ENCODE results near the gene CLSTN1. TPM values are rescaled to one million over a fixed set of nuclear protein-coding genes. Genes with fewer than 3 reads are reported as not detected.

CLSTN1 gene
- total and polyA plus RNA-seq, 2 of the 8 experiments (the other 6 are each of a cell fraction or from before 2014, with no cell fraction given): 34.2 to 97.4 TPM

DNA sequence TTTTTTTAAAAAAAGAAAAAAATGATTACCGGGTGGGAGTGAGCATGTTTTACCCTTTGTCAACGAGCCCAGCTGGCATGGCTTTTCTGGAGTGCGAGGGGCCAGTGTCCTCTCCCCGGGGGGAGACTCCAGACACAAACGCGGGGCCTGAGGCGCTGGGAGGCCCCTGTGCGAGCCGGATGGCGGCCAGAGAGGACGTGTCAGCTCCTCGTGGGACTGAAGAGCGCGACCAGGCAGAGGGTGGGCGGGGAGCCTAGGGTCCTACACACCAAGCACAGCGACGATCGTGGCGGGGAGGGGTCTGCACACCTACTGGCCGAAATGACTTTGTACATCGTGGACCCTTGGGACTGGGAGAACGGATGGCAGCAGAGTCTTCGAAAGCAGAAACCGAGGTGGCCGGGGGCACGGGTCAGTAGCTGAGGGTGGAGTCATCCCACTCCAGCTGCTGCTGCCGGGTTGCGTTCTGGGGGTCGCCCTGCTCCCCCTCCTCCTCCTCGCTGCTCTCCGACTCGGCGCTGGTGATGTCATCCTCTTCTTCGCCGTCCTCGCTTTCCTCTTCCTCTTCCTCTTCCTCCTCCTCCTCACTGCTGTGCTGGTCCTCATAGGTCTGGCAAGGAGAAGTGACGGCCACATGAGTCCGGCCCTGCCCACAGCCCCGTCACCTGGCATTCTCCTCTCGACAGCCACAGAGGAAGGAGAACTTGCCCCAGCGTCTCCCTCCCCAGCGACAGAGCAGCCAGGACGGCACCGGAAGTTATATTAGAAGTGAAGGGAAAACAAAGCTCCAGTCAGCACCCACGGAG lies 93.5 kb downstream of the CLSTN1 start:
- WGBS, 2 experiments (ENCODE audit: extremely low coverage in 1 of 2, insufficient coverage in 1 of 2, insufficient read length in 1 of 2, insufficient replicate concordance in 2 of 2, low coverage in 1 of 2, low lambda C conversion rate in 2 of 2, missing lambda C conversion rate in 1 of 2): 96% methylated on average over 31 of the region's 45 CpGs; no CpG with 5 or more reads in 1 of the 2 experiments
- Histone ChIP-seq H4K91ac (replicated peaks; ENCODE audit: insufficient read length, low read length) (no peak overlapping the region), H3K79me1 (ENCODE audit: low read depth, low read length) (no peaks in the 10 kb centered on the region), H3K36me3 (ENCODE audit: control insufficient read depth in 2 of 4, insufficient read depth in 4 of 4, low read length in 3 of 4) (peaks cover 25 to 67% (median 50%) of the 10 kb centered on the region in 4 experiments), H3K14ac (ENCODE audit: insufficient read length) (no peak overlapping the region), H2BK5ac (ENCODE audit: low read depth, low read length) (no peak overlapping the region; the same call in 1 of the 2 replicates), H3K56ac (replicated peaks; ENCODE audit: insufficient read length, low read depth, low read length) (no peak overlapping the region), H2BK120ac (replicated peaks; ENCODE audit: low read depth, low read length) (no peak overlapping the region), H3K4me2 (ENCODE audit: insufficient read depth in 1 of 2, low read depth in 2 of 2, low read length in 2 of 2) (no peak overlapping the region), H3K4me3 (ENCODE audit: extremely low read depth in 1 of 4, insufficient read depth in 2 of 4, low read depth in 3 of 4, low read length in 4 of 4) (no peak overlapping the region), H4K20me1 (replicated peaks in 1 of 2; ENCODE audit: control insufficient read depth in 1 of 2, insufficient read depth in 2 of 2, low read length in 2 of 2) (peaks cover 0 to 9% of the 10 kb centered on the region in 2 experiments), H3K23me2 (ENCODE audit: low read depth, low read length) (no peaks in the 10 kb centered on the region), H3K27ac (ENCODE audit: low read depth, low read length) (no peak overlapping the region), H4K5ac (ENCODE audit: insufficient read length, low read depth, low read length) (no peak overlapping the region), H2AK5ac (ENCODE audit: low read depth, low read length) (no peak overlapping the region), H2BK15ac (ENCODE audit: low read length) (no peak overlapping the region), H3K18ac (ENCODE audit: extremely low read depth, low read length) (no peak overlapping the region), H3K23ac (ENCODE audit: insufficient read length) (no peak overlapping the region), H4K8ac (ENCODE audit: extremely low read depth, insufficient read depth, low read length) (no peak overlapping the region), H2BK12ac (ENCODE audit: low read depth, low read length) (no peak overlapping the region), H3K79me2 (ENCODE audit: control insufficient read depth in 1 of 2, insufficient read depth in 2 of 2, low read length in 2 of 2) (no peaks in the 10 kb centered on the region), H2AFZ (ENCODE audit: low read length) (no peak overlapping the region), H2BK20ac (ENCODE audit: low read length) (no peak overlapping the region), H3K4ac (replicated peaks; ENCODE audit: insufficient read length, low read depth, low read length) (no peak overlapping the region), H3K9ac (replicated peaks in 1 of 4; ENCODE audit: extremely low read depth in 1 of 4, low read depth in 3 of 4, low read length in 3 of 4) (no peak overlapping the region), H3K4me1 (replicated peaks in 1 of 4; ENCODE audit: control insufficient read depth in 3 of 4, insufficient read depth in 4 of 4, low read length in 3 of 4) (no peaks in the 10 kb centered on the region), H3K27me3 (replicated peaks in 1 of 4; ENCODE audit: control insufficient read depth in 3 of 4, extremely low read depth in 1 of 4, insufficient read depth in 3 of 4, low read length in 3 of 4) (no peaks in the 10 kb centered on the region), H3K9me3 (ENCODE audit: insufficient read depth in 2 of 2, low read depth in 1 of 2, low read length in 1 of 2) (peaks cover 0 to 4% of the 10 kb centered on the region in 2 experiments; a peak in 2 of 4 replicates)
- ChIA-PET CTCF (ENCODE audit: partially characterized antibody) (interaction anchor here (0.7 to 3.3 kb wide), 4 partner anchors 8 to 114 kb away, joined by 3 to 18 read pairs (median 6); no protein-coding TSS in a partner anchor), POLR2A (ENCODE audit: partially characterized antibody) (interaction anchor here (2.0 kb wide), 1 partner anchor 13 kb away, joined by 4 read pairs; no protein-coding TSS in a partner anchor)
- FAIRE-seq: no peak
- no peak for DNase-seq (ENCODE audit: low read depth in 1 of 2, low spot score in 2 of 2)
- TF ChIP-seq SIRT6 (IDR thresholded peaks at IDR 0.05; ENCODE audit: low read length): no peak
- TF ChIP-seq SP1 (IDR thresholded peaks at IDR 0.05; ENCODE audit: low read depth, low read length): no peak
- TF ChIP-seq EGR1 (IDR thresholded peaks at IDR 0.05; ENCODE audit: borderline replicate concordance, low read depth, low read length): no peak
- no peak for TF ChIP-seq RAD21 (IDR thresholded peaks at IDR 0.05 in 1 of 2, conservative IDR thresholded peaks at IDR 0.05 in 1 of 2; ENCODE audit: low read depth in 2 of 2, low read length in 2 of 2)
- no peak for TF ChIP-seq YY1 (IDR thresholded peaks at IDR 0.05; ENCODE audit: low read depth, low read length)
- TF ChIP-seq SRF (IDR thresholded peaks at IDR 0.05; ENCODE audit: low read depth, low read length): no peak
- no peak for TF ChIP-seq CHD1 (IDR thresholded peaks at IDR 0.05; ENCODE audit: low read depth, low read length)
- no peak for TF ChIP-seq EP300 (IDR thresholded peaks at IDR 0.05; ENCODE audit: borderline replicate concordance in 1 of 2, low read depth in 2 of 2, low read length in 2 of 2)

Measured in H1 (cell line).